ENCODE data around the gene SLC5A12. TPM values are rescaled to one million over a fixed set of nuclear protein-coding genes. Genes with fewer than 3 reads are reported as not detected.
"Not testable (repeated sequence)": the region's sequence is repeated elsewhere in the genome, so short reads cannot be mapped to it uniquely, and the experiment has no call there.

SLC5A12 gene
- total RNA-seq, 4 donors from 2014 or later = not detected

DNA sequence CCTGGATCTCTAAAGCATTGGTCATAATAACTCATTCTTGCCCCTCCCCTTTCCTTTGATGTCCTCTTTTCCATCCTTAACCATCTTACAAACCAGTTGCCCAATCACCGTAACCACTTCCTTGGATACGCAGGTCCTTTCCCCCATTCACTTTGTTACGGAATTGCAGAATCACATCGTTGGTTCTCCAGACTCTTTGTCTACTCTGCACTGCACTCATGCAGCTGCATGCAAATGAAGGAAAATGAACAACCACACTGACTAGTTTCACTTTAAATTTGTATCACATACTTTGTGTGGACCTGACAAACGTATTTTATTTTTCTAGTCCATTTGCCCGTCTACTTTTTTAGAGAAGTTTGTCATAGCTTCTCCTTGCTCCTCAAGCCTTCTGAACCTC lies 69.9 kb downstream of the SLC5A12 start:
- 92 to 100% methylated on average over 6 of the region's 6 CpGs for WGBS, 2 donors (ENCODE audit: low coverage in 1 of 2)
- no peaks in the 10 kb centered on the region for H3K36me3 ChIP-seq

DNA sequence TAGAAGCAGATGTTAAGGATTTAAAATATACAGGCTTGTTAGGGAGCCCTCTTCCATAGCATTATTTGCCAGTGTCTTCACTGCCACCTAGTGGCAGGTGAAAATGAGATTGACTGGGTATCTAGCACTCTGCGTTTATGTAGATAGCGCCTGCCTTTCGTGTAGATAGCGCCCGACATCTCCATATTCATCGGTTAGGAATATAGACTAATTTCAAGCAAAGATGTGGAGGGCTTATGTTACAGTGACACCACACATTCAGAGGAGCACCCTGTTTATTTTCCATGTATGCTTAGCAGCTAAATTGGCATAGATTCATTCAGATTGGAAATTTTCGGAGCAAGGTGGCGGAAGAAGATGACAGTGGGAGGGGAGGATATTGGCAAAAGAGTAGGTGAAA lies 72.0 kb downstream of the SLC5A12 start:
- peak; percentile 61 for ATAC-seq
- Histone ChIP-seq H3K36me3 (no peaks in the 10 kb centered on the region), H3K4me1 (no peaks in the 10 kb centered on the region), H3K4me3 (no peak overlapping the region), H3K27me3 (no peaks in the 10 kb centered on the region), H3K27ac (no peak overlapping the region), H3K9me3 (no peaks in the 10 kb centered on the region)
- WGBS, 2 donors (ENCODE audit: low coverage in 1 of 2) = 34 to 35% methylated on average over 5 to 8 of the region's 8 CpGs
- TF ChIP-seq POLR2AphosphoS5 (IDR thresholded peaks at IDR 0.05) = no peak
- TF ChIP-seq EP300 (IDR thresholded peaks at IDR 0.05) = no peak
- TF ChIP-seq POLR2A (IDR thresholded peaks at IDR 0.05) = no peak
- TF ChIP-seq, protein P1, sequence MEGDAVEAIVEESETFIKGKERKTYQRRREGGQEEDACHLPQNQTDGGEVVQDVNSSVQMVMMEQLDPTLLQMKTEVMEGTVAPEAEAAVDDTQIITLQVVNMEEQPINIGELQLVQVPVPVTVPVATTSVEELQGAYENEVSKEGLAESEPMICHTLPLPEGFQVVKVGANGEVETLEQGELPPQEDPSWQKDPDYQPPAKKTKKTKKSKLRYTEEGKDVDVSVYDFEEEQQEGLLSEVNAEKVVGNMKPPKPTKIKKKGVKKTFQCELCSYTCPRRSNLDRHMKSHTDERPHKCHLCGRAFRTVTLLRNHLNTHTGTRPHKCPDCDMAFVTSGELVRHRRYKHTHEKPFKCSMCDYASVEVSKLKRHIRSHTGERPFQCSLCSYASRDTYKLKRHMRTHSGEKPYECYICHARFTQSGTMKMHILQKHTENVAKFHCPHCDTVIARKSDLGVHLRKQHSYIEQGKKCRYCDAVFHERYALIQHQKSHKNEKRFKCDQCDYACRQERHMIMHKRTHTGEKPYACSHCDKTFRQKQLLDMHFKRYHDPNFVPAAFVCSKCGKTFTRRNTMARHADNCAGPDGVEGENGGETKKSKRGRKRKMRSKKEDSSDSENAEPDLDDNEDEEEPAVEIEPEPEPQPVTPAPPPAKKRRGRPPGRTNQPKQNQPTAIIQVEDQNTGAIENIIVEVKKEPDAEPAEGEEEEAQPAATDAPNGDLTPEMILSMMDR (IDR thresholded peaks at IDR 0.05) = peak; percentile 65 to 72 (median 66)

More for the DNA sequence above, 69.9 kb downstream of the SLC5A12 start:
- Histone ChIP-seq H3K4me3 (no peak overlapping the region), H3K27ac (no peak overlapping the region), H3K4me1 (no peaks in the 10 kb centered on the region), H3K27me3 (no peaks in the 10 kb centered on the region), H3K9me3 (no peaks in the 10 kb centered on the region)
- no peak for ATAC-seq
- TF ChIP-seq EP300 (IDR thresholded peaks at IDR 0.05) (no peak), POLR2A (IDR thresholded peaks at IDR 0.05) (no peak), POLR2AphosphoS5 (IDR thresholded peaks at IDR 0.05) (no peak)
- TF ChIP-seq, protein P1 (IDR thresholded peaks at IDR 0.05) = no peak

DNA sequence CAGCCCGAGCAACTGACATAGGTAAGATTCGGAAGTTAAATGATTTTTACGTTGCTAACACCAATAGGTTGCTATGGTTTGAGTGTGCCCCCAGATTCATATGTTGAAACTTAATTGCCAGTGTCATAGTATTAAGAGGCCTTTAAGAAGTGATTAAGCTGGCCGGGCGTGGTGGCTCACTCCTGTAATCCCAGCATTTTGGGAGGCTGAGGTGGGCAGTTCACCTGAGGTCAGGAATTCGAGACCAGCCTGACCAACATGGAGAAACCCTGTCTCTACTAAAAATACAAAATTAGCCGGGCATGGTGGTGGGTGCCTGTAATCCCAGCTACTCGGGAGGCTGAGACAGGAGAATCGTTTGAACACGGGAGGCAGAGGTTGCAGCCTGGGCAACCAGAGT lies 78.5 kb downstream of the SLC5A12 start:
- H3K4me3 ChIP-seq, H3K27me3 ChIP-seq, H3K9me3 ChIP-seq, H3K27ac ChIP-seq, H3K4me1 ChIP-seq, ATAC-seq, H3K36me3 ChIP-seq: not testable (repeated sequence)
- 94 to 100% methylated on average over 7 of the region's 10 CpGs for WGBS, 2 donors (ENCODE audit: low coverage in 1 of 2)

DNA sequence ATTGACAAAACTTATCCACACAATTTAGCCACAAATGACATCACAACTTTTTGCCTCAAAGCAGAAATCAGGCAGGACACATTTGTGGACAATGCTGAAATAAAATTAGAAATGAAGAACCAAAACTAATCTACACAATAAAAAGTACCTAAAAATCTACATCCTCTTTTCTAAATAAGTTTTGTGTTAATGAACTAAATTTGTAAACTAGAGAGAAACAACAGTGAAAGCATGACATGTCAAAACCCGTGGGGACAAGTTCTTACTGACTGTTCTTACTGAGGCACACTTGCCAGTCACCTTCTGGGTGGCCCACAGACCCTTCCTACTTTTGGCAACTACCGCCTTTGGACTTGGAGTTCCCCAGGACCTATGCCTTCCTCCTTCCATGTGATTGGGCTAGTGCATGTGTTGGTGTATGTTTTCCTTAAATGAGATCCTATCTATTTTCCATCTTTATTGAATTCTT lies 89.1 kb downstream of the SLC5A12 start:
- H3K27ac ChIP-seq = no peak overlapping the region
- H3K4me1 ChIP-seq = no peaks in the 10 kb centered on the region
- WGBS, 2 donors (ENCODE audit: low coverage in 1 of 2) = 33 to 44% methylated on average over 1 to 2 of the region's 2 CpGs
- H3K9me3 ChIP-seq = no peaks in the 10 kb centered on the region
- H3K27me3 ChIP-seq = no peaks in the 10 kb centered on the region
- no peaks in the 10 kb centered on the region for H3K36me3 ChIP-seq
- H3K4me3 ChIP-seq = no peak overlapping the region
- ATAC-seq = no peak
- TF ChIP-seq POLR2A (IDR thresholded peaks at IDR 0.05) (no peak), POLR2AphosphoS5 (IDR thresholded peaks at IDR 0.05) (no peak), EP300 (IDR thresholded peaks at IDR 0.05) (no peak)
- TF ChIP-seq, protein P1 (IDR thresholded peaks at IDR 0.05) = no peak

DNA sequence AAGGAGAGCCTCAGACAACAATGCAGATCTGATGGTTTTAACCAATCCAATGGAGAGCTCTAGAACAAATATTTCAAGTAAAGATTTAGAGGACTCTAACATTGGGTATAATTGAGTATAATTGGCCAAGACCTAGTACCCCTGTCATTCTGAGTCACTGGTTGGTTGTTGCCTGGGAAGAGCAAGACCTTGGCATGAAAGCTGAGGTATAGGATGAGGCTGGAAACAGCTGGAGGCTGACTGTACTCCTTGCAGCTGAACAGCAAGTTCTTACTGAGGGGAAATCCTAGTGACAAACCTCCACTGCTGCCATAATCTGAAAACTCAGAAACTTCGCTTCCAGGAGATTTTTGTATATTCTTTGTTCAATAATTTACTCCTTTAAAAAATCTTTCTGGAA lies 95.5 kb downstream of the SLC5A12 start:
- Histone ChIP-seq H3K27me3 (no peaks in the 10 kb centered on the region), H3K9me3 (no peaks in the 10 kb centered on the region), H3K36me3 (no peaks in the 10 kb centered on the region), H3K4me3 (no peak overlapping the region), H3K4me1 (no peaks in the 10 kb centered on the region), H3K27ac (no peak overlapping the region)
- 65 to 100% methylated on average over 1 of the region's 1 CpG for WGBS, 2 donors (ENCODE audit: low coverage in 1 of 2)
- no peak for TF ChIP-seq EP300 (IDR thresholded peaks at IDR 0.05)
- TF ChIP-seq POLR2AphosphoS5 (IDR thresholded peaks at IDR 0.05) = no peak
- TF ChIP-seq, protein P1 (IDR thresholded peaks at IDR 0.05) = no peak
- no peak for TF ChIP-seq POLR2A (IDR thresholded peaks at IDR 0.05)
- ATAC-seq = no peak

Measured in gastroesophageal sphincter (tissue), 4 donors.